K562 (cell line): Measurements from ENCODE around the gene RSPH3. TPM values are rescaled to one million over a fixed set of nuclear protein-coding genes. Genes with fewer than 3 reads are reported as not detected.

Source experiments
- CBX1 ChIP-seq: sonication (generic); IDR thresholded peaks from 2 replicates; pipeline ENCODE4 v1.6.1; 2016; ENCODE audit warnings: antibody characterized with exemption, low read depth, mild to moderate bottlenecking
- CEBPB ChIP-seq: fragments of 450-650 bp; IDR thresholded peaks from 2 replicates; pipeline ENCODE4 v1.6.1; 2016; ENCODE audit warnings: missing genetic modification characterization, missing compliant biosample characterization
- CHD1 ChIP-seq: fragments of 200-600 bp; sonication (generic); IDR thresholded peaks from one replicate; pipeline ENCODE4 v1.6.1; 2012; ENCODE audit warnings: mild to moderate bottlenecking, moderate library complexity, low read length, inconsistent platforms
- DNMT1 ChIP-seq: fragments of 450-650 bp; IDR thresholded peaks from 2 replicates; pipeline ENCODE4 v1.6.1; 2016; ENCODE audit warnings: antibody characterized with exemption, mild to moderate bottlenecking
- EGR1 ChIP-seq: fragments of 450-650 bp; conservative IDR thresholded peaks from 2 replicates; pipeline ENCODE4 v1.6.1; 2017; ENCODE audit warnings: mild to moderate bottlenecking
- HOMEZ ChIP-seq: fragments of 250-450 bp; sonication (Bioruptor Pico); IDR thresholded peaks from 2 replicates; pipeline ENCODE4 v1.4.0; 2020; ENCODE audit warnings: mild to moderate bottlenecking, moderate library complexity
- MYBL2 ChIP-seq, 2 experiments: fragments of 450-650 bp in 1 of 2; sonication (generic) in 1 of 2; formaldehyde crosslinking in 1 of 2; IDR thresholded peaks; 2 replicates each; pipeline versions ENCODE4 v1.6.1 to v1.8.1; 2017 to 2022; ENCODE audit warnings: borderline replicate concordance in 1 of 2, inconsistent platforms in 1 of 2, low read depth in 1 of 2, mild to moderate bottlenecking in 1 of 2, missing genetic modification reagents in 1 of 2, moderate library complexity in 1 of 2
- SIN3B ChIP-seq: fragments of 450-650 bp; IDR thresholded peaks from 2 replicates; pipeline ENCODE4 v1.6.1; 2017; ENCODE audit warnings: low read depth, mild to moderate bottlenecking, moderate library complexity
- SPI1 ChIP-seq: IDR thresholded peaks from 2 replicates; pipeline ENCODE4 v1.6.1; 2011; ENCODE audit warnings: low read depth, low read length, control low read depth, borderline replicate concordance
- TEAD1 ChIP-seq, 2 experiments: fragments of 450-650 bp in 1 of 2; sonication (generic) in 1 of 2; formaldehyde crosslinking; IDR thresholded peaks; 2 replicates each; pipeline versions ENCODE4 v1.4.0 to v1.8.0; 2020 to 2022; ENCODE audit warnings: mild to moderate bottlenecking in 2 of 2, missing genetic modification reagents in 1 of 2
- WHSC1 ChIP-seq: IDR thresholded peaks from one replicate; pipeline ENCODE4 v1.6.1; 2012; ENCODE audit warnings: low read length, control low read depth, inconsistent platforms
- ZNF384 ChIP-seq: IDR thresholded peaks from 2 replicates; pipeline ENCODE4 v1.6.1; 2012; ENCODE audit warnings: low read depth, low read length, improper control_type of control experiment
- polyA plus RNA-seq, 8 experiments: library from polyadenylated mRNA; depleted of rRNA in 4 of 8; stranded (reverse) in 5 of 8; unstranded in 3 of 8; fragments of >200 nt; fragmentation: Nextera tagmentation in 2 of 8; fragmentation: Illumina TruSeq in 1 of 8; extraction: Ambion mirVana in 2 of 8; extraction: Trizol in 1 of 8; gene quantifications; 2 replicates each; pipeline versions ENCODE4 v1.2.1 to v1.2.3, GENCODE V29; 2011 to 2014; ENCODE audit warnings: inconsistent platforms in 1 of 8, missing spikeins in 1 of 8
- total RNA-seq, 7 experiments: library from RNA; depleted of rRNA in 6 of 7; stranded (reverse); fragments of >200 nt in 6 of 7; fragmentation: Illumina TruSeq in 2 of 7; extraction: Trizol in 2 of 7; gene quantifications; 2 replicates each; pipeline versions ENCODE4 v1.2.1 to v1.2.3, GENCODE V29; 2011 to 2021; ENCODE audit warnings: low replicate concordance in 1 of 7

RSPH3 gene
- total and polyA plus RNA-seq, 9 of the 15 experiments (the other 6 are each of a cell fraction or from before 2014, with no cell fraction given) = 0.52 to 2.9 (median 1.5) TPM

DNA sequence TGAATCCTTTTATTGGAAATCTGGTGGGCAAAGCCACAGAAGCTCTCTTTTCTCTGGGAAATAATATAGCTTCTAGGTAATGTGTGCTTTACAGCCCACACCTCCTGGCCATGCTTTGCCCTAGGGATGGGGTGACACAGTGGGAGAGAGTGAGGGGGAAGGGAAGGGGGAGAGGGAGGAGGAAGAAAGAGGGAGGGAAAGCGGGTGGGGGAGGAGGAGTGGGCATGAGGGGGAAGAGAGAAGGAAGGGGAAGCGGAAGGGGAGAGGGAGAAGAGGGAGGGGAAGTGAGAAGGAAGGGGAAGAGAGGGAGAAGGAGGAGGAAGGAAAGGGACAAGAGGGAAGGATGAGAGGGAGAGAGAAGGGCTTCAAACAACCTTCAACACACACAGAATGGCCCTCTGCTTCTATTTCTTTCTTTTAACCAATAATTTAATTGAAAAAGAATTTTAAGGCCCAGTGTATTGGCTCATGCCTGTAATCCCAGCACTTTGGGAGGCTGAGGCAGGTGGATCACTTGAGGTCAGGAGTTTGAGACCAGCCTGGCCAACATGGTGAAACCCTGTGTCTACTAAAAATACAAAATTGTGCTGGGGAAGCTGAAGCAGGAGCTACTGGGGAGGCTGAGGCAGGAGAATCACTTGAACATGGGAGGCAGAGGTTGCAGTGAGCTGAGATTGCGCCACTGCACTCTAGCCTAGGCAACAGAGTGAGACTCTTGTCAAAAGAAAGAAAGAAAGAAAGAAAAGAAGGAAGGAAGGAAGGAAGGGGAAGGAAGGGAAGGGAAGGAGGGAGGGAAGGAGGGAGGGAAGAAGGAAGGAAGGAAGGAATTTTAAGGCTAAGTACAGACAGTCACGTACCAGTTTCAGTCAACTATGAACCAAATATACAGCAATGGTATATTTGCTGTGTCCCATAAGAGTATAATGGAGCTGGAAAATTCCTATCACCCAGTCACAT is 75.2 kb downstream of the RSPH3 start (continued):
- no peak for TF ChIP-seq SIN3B
- no peak for TF ChIP-seq HOMEZ (CRISPR knock-in tag)
- TF ChIP-seq TEAD1 (CRISPR knock-in tag; IDR thresholded peaks at IDR 0.05) = no peak
- 0 out of 2 replicates have a peak, but pooled peaks have one; percentile 2 for TF ChIP-seq SPI1
- peak; percentile 29; the same call in 1 of the 2 replicates for TF ChIP-seq CEBPB
- no peak for TF ChIP-seq CHD1
- no peak for TF ChIP-seq WHSC1
- no peak for TF ChIP-seq ZNF384
- TF ChIP-seq MYBL2 (IDR thresholded peaks at IDR 0.05; ENCODE audit: low read depth) = no peak
- TF ChIP-seq MYBL2 (CRISPR knock-in tag; IDR thresholded peaks at IDR 0.05; ENCODE audit: borderline replicate concordance) = no peak
- TF ChIP-seq CBX1 = no peak
- 0 out of 2 replicates have a peak, but pooled peaks have one; percentile 29 for TF ChIP-seq EGR1
- no peak for TF ChIP-seq DNMT1
